GM12892 (cell line): ENCODE measurements around the gene B4GALNT1.

Source experiments
- POLR2A ChIP-seq: IDR thresholded peaks from 2 replicates; pipeline ENCODE4 v1.6.1; 2011; ENCODE audit warnings: low read depth, low read length, control low read depth
- POLR2AphosphoS5 ChIP-seq: IDR thresholded peaks from 2 replicates; pipeline ENCODE4 v1.6.1; 2011; ENCODE audit warnings: low read depth, low read length, control low read depth
- TAF1 ChIP-seq: IDR thresholded peaks from 2 replicates; pipeline ENCODE4 v1.6.1; 2011; ENCODE audit warnings: low read depth, mild to moderate bottlenecking, control low read depth, low read length, borderline replicate concordance

DNA sequence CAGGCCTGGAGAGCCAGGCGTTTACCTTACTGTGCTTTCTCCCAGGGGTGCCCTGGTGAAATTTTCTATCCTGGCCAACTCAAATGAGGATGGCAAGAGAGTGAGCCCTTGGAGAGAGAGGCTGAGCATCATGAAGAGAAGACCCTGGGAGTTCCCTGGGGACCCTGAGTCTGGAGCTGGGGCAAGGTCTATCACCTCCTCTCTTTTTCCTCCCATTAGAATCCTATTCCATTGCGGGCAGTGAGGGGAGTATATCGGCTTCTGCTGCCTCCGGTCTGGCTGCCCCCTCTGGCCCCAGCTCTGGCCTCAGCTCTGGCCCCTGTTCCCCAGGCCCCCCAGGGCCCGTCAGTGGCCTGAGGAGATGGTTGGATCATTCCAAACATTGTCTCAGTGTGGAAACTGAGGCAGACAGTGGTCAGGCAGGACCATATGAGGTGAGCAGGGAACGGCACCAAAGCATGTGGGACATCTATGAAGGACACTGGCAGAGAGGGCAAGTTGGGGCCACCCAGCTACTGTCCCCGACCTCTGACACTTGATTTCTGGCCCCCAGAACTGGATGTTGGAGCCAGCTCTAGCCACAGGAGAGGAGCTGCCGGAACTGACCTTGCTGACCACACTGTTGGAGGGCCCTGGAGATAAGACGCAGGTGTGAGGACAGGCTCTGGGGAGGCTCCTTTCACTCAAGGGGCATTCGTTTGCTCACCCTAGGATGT, 20.1 kb downstream of the B4GALNT1 start:
- TF ChIP-seq POLR2AphosphoS5, result no peak
- no peak for TF ChIP-seq POLR2A
- no peak for TF ChIP-seq TAF1
